Trophoblast cell (in vitro differentiated cells and primary cell): ENCODE measurements around the gene PTPN13.

Source experiments
- DNase-seq, 2 donors: peaks; one replicate each; pipeline ENCODE4 v3.0.0-alpha.2; 2016
- H2AFZ ChIP-seq: 2 replicates; pipeline ENCODE4 v1.6.1; 2013; ENCODE audit warnings: low read length, moderate library complexity, mild to moderate bottlenecking; ENCODE audit not compliant: insufficient read depth, poor library complexity
- H2AK5ac ChIP-seq: 2 replicates; pipeline ENCODE4 v1.6.1; 2013; ENCODE audit warnings: mild to moderate bottlenecking, low read length
- H2BK120ac ChIP-seq: 2 replicates; pipeline ENCODE4 v1.6.1; 2013; ENCODE audit warnings: low read length, mild to moderate bottlenecking, moderate library complexity; ENCODE audit not compliant: insufficient read depth, poor library complexity
- H2BK12ac ChIP-seq: 2 replicates; pipeline ENCODE4 v1.6.1; 2013; ENCODE audit warnings: mild to moderate bottlenecking, low read length, moderate library complexity
- H2BK5ac ChIP-seq: 2 replicates; pipeline ENCODE4 v1.6.1; 2013; ENCODE audit warnings: low read length, low read depth, moderate library complexity, mild to moderate bottlenecking; ENCODE audit not compliant: poor library complexity
- H3K14ac ChIP-seq: 2 replicates; pipeline ENCODE4 v1.6.1; 2013; ENCODE audit warnings: mild to moderate bottlenecking, low read length
- H3K18ac ChIP-seq: 2 replicates; pipeline ENCODE4 v1.6.1; 2013; ENCODE audit warnings: mild to moderate bottlenecking, low read length
- H3K23ac ChIP-seq: 2 replicates; pipeline ENCODE4 v1.6.1; 2013; ENCODE audit warnings: low read length
- H3K27ac ChIP-seq: 2 replicates; pipeline ENCODE4 v1.5.1; 2013; ENCODE audit warnings: low read depth, mild to moderate bottlenecking, inconsistent platforms, low read length, moderate library complexity
- H3K27me3 ChIP-seq: 2 replicates; pipeline ENCODE4 v1.6.1; 2013; ENCODE audit warnings: inconsistent platforms, mild to moderate bottlenecking, low read length, moderate library complexity; ENCODE audit not compliant: insufficient read depth
- H3K36me3 ChIP-seq, 2 experiments: 1 replicate in 1 of 2; 2 replicates in 1 of 2; pipeline ENCODE4 v1.6.1; 2013; ENCODE audit warnings: low read length in 2 of 2, mild to moderate bottlenecking in 2 of 2, moderate library complexity in 1 of 2; ENCODE audit not compliant: insufficient read depth in 2 of 2, control insufficient read depth in 1 of 2
- H3K4ac ChIP-seq: 2 replicates; pipeline ENCODE4 v1.6.1; 2013; ENCODE audit warnings: low read depth, mild to moderate bottlenecking, low read length, moderate library complexity
- H3K4me1 ChIP-seq, 2 experiments: 1 replicate in 1 of 2; 2 replicates in 1 of 2; pipeline ENCODE4 v1.6.1; 2013; ENCODE audit warnings: low read length in 2 of 2, mild to moderate bottlenecking in 2 of 2, moderate library complexity in 1 of 2; ENCODE audit not compliant: insufficient read depth in 2 of 2, control insufficient read depth in 1 of 2
- H3K4me2 ChIP-seq: 2 replicates; pipeline ENCODE4 v1.6.1; 2013; ENCODE audit warnings: inconsistent platforms, mild to moderate bottlenecking, low read length, moderate library complexity
- H3K4me3 ChIP-seq: 2 replicates; pipeline ENCODE4 v1.5.1; 2013; ENCODE audit warnings: mild to moderate bottlenecking, low read depth, low read length, inconsistent platforms
- H3K79me1 ChIP-seq: one replicate; pipeline ENCODE4 v1.6.1; 2013; ENCODE audit warnings: low read length
- H3K79me2 ChIP-seq: 2 replicates; pipeline ENCODE4 v1.6.1; 2013; ENCODE audit warnings: low read length, mild to moderate bottlenecking; ENCODE audit not compliant: control insufficient read depth, insufficient read depth, poor library complexity
- H3K9ac ChIP-seq: 2 replicates; pipeline ENCODE4 v1.6.1; 2013; ENCODE audit warnings: mild to moderate bottlenecking, low read length
- H3K9me3 ChIP-seq: 2 replicates; pipeline ENCODE4 v1.6.1; 2013; ENCODE audit warnings: low read depth, mild to moderate bottlenecking, control low read depth, inconsistent platforms, low read length; ENCODE audit not compliant: insufficient read depth
- H4K12ac ChIP-seq: 2 replicates; pipeline ENCODE4 v1.6.1; 2013; ENCODE audit warnings: low read depth, mild to moderate bottlenecking, low read length, moderate library complexity
- H4K8ac ChIP-seq: 2 replicates; pipeline ENCODE4 v1.6.1; 2013; ENCODE audit warnings: low read depth, mild to moderate bottlenecking, low read length, moderate library complexity
- H4K91ac ChIP-seq: one replicate; pipeline ENCODE4 v1.6.1; 2013; ENCODE audit warnings: low read depth, mild to moderate bottlenecking, low read length, moderate library complexity
- WGBS: extraction: QIAGEN DNeasy Blood & Tissue Kit; methylation state at CpG from one replicate; pipeline ENCODE4 v1.1.7; 2013; ENCODE audit warnings: missing lambda C conversion rate; ENCODE audit not compliant: insufficient read length, insufficient coverage; ENCODE audit errors: extremely low coverage; 5-methylcytosine and 5-hydroxymethylcytosine counted together

Gene PTPN13

GRCh38 chr4:86640469-86640868 lies 46.4 kb downstream of the PTPN13 start:
- no peaks in the 10 kb centered on the region for H3K27me3 ChIP-seq
- no peaks in the 10 kb centered on the region for H3K79me1 ChIP-seq
- H3K27ac ChIP-seq: no peak overlapping the region
- H4K8ac ChIP-seq: no peak overlapping the region
- H3K36me3 ChIP-seq: peaks cover 0 to 2% of the 10 kb centered on the region in 2 experiments
- H3K4ac ChIP-seq: no peak overlapping the region
- H4K12ac ChIP-seq: no peak overlapping the region
- peak in 1 of 2 donors; percentile 3 for DNase-seq
- no peaks in the 10 kb centered on the region for H3K9me3 ChIP-seq
- H2BK5ac ChIP-seq: no peak overlapping the region
- no peak overlapping the region for H3K14ac ChIP-seq
- H3K4me3 ChIP-seq: no peak overlapping the region
- no peak overlapping the region for H4K91ac ChIP-seq
- no peak overlapping the region for H2AK5ac ChIP-seq
- no peak overlapping the region for H3K9ac ChIP-seq
- no CpG with 5 or more reads among the region's 1 CpG for WGBS
- H3K79me2 ChIP-seq: no peaks in the 10 kb centered on the region
- H3K18ac ChIP-seq: no peak overlapping the region
- no peak overlapping the region for H2BK12ac ChIP-seq
- H3K4me1 ChIP-seq: no peaks in the 10 kb centered on the region
- no peak overlapping the region for H2AFZ ChIP-seq
- H2BK120ac ChIP-seq: no peak overlapping the region
- H3K4me2 ChIP-seq: no peak overlapping the region
- H3K23ac ChIP-seq: no peak overlapping the region

- no peak overlapping the region for H3K23ac ChIP-seq
- H2BK12ac ChIP-seq: no peak overlapping the region
- H4K8ac ChIP-seq: no peak overlapping the region
- H3K18ac ChIP-seq: no peak overlapping the region
- no peak overlapping the region for H2AFZ ChIP-seq
- H2AK5ac ChIP-seq: no peak overlapping the region
- WGBS: no CpG with 5 or more reads among the region's 3 CpGs
- H3K79me2 ChIP-seq: no peaks in the 10 kb centered on the region
- H3K4ac ChIP-seq: no peak overlapping the region
- no peak overlapping the region for H3K4me3 ChIP-seq
- no peak overlapping the region for H3K14ac ChIP-seq
- DNase-seq: no peak
- no peak overlapping the region for H3K4me2 ChIP-seq
- H3K4me1 ChIP-seq: no peaks in the 10 kb centered on the region
- no peak overlapping the region for H4K91ac ChIP-seq
- no peak overlapping the region for H2BK120ac ChIP-seq
- no peak overlapping the region for H3K27ac ChIP-seq
- no peaks in the 10 kb centered on the region for H3K27me3 ChIP-seq
- no peaks in the 10 kb centered on the region for H3K9me3 ChIP-seq
- H2BK5ac ChIP-seq: no peak overlapping the region
- H3K9ac ChIP-seq: no peak overlapping the region
- peaks cover 0 to 2% of the 10 kb centered on the region in 2 experiments for H3K36me3 ChIP-seq
- H4K12ac ChIP-seq: no peak overlapping the region
- no peaks in the 10 kb centered on the region for H3K79me1 ChIP-seq
Measured at GRCh38 chr4:86641516-86642090, 47.5 kb downstream of the PTPN13 start.

- Histone ChIP-seq H3K79me1 (no peaks in the 10 kb centered on the region), H4K12ac (no peak overlapping the region), H2BK5ac (no peak overlapping the region), H3K9ac (no peak overlapping the region), H3K4me1 (no peaks in the 10 kb centered on the region), H3K79me2 (no peaks in the 10 kb centered on the region), H3K18ac (no peak overlapping the region), H3K27me3 (no peaks in the 10 kb centered on the region), H2AK5ac (no peak overlapping the region), H3K27ac (no peak overlapping the region), H2AFZ (no peak overlapping the region), H3K14ac (no peak overlapping the region), H2BK12ac (no peak overlapping the region), H4K91ac (no peak overlapping the region), H3K9me3 (no peaks in the 10 kb centered on the region), H3K4ac (no peak overlapping the region), H2BK120ac (no peak overlapping the region), H3K36me3 (peaks cover 0 to 2% of the 10 kb centered on the region in 2 experiments), H3K4me3 (no peak overlapping the region), H4K8ac (no peak overlapping the region), H3K4me2 (no peak overlapping the region), H3K23ac (no peak overlapping the region)
- DNase-seq: no peak
- no CpG with 5 or more reads among the region's 8 CpGs for WGBS
Measured at GRCh38 chr4:86644892-86645291, 50.8 kb downstream of the PTPN13 start.

DNA sequence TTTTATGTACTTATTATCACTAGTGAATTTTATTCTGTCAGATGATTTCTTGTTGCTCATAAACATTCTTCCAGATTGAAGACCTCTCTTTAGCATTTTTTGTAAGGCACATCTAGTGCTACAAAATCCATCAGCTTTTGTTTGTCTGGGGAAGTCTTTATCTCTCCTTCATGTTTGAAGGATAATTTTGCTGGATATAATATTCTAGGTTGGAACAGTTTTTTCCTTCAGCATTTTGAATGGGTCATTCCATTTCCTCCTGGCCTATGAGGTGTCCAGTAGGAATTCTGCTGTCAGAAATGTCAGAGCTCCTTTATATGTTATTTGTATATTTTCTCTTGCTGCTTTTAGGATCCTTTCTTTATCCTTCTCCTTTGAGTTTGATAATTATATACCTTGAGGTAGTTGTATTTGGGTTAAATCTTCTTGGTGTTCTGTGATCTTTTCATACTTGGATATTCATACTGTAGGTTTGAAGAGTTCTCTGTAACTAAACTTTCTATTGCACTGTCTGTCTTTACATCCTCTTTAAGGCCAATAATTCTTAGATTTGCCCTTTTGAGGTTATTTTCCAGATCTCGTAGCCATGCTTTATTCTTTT lies 58.3 kb downstream of the PTPN13 start:
- Histone ChIP-seq H3K27me3 (no peaks in the 10 kb centered on the region), H3K79me2 (no peaks in the 10 kb centered on the region), H3K23ac (no peak overlapping the region), H3K14ac (no peak overlapping the region), H2AFZ (no peak overlapping the region), H3K18ac (no peak overlapping the region), H3K79me1 (no peaks in the 10 kb centered on the region), H2AK5ac (no peak overlapping the region), H4K8ac (no peak overlapping the region), H3K4me1 (no peaks in the 10 kb centered on the region), H3K4ac (no peak overlapping the region), H4K91ac (no peak overlapping the region), H3K4me2 (no peak overlapping the region), H3K27ac (no peak overlapping the region), H3K9ac (no peak overlapping the region), H2BK120ac (no peak overlapping the region), H2BK5ac (no peak overlapping the region), H3K9me3 (peaks cover 3% of the 10 kb centered on the region), H3K4me3 (no peak overlapping the region), H2BK12ac (no peak overlapping the region), H3K36me3 (no peaks in the 10 kb centered on the region), H4K12ac (no peak overlapping the region)
- no CpG with 5 or more reads among the region's 1 CpG for WGBS
- DNase-seq: no peak
